Heart right ventricle (tissue), 16 donors: ENCODE results near the gene HS3ST1. TPM values are rescaled to one million over a fixed set of nuclear protein-coding genes. Genes with fewer than 3 reads are reported as not detected.

Source experiments
- ATAC-seq, 8 donors: fragments of 200-7000 bp; cut with Tn5 transposase; one replicate each; pipeline ENCODE4 v1.9.1; 2020; ENCODE audit warnings: mild to moderate bottlenecking in 8 of 8, moderate library complexity in 8 of 8, moderate number of reproducible peaks in 1 of 8
- DNase-seq, 2 donors: peaks; one replicate each; pipeline ENCODE4 v3.0.0-alpha.2; 2020
- H3K27ac ChIP-seq, 10 donors: fragments of 200-600 bp; sonication (generic) in 2 of 10; one replicate each; pipeline versions ENCODE4 v1.5.0 to v1.8.0; 2020 to 2022; ENCODE audit warnings: mild to moderate bottlenecking in 3 of 10
- H3K27me3 ChIP-seq, 7 donors: fragments of 200-600 bp; one replicate each; pipeline ENCODE4 v1.8.0; 2021 to 2022; ENCODE audit warnings: mild to moderate bottlenecking in 2 of 7
- H3K36me3 ChIP-seq, 9 donors: fragments of 200-600 bp; sonication (generic) in 1 of 9; one replicate each; pipeline versions ENCODE4 v1.5.0 to v1.8.0; 2020 to 2022; ENCODE audit warnings: mild to moderate bottlenecking in 2 of 9
- H3K4me1 ChIP-seq, 9 donors: fragments of 200-600 bp; sonication (generic) in 1 of 9; one replicate each; pipeline versions ENCODE4 v1.5.0 to v1.8.0; 2020 to 2022; ENCODE audit warnings: mild to moderate bottlenecking in 4 of 9
- H3K4me3 ChIP-seq, 10 donors: fragments of 200-600 bp; sonication (generic) in 2 of 10; one replicate each; pipeline versions ENCODE4 v1.5.0 to v1.8.0; 2020 to 2022; ENCODE audit warnings: mild to moderate bottlenecking in 7 of 10, moderate library complexity in 2 of 10
- H3K9me3 ChIP-seq, 11 donors: fragments of 200-600 bp in 10 of 11; sonication (generic) in 2 of 11; one replicate each; pipeline versions ENCODE4 v1.5.0 to v1.8.0; 2013 to 2022; ENCODE audit warnings: mild to moderate bottlenecking in 2 of 11, control low read depth in 1 of 11, moderate library complexity in 1 of 11
- CTCF ChIP-seq, 9 donors: fragments of 200-600 bp; sonication (generic) in 2 of 9; IDR thresholded peaks; one replicate each; pipeline versions ENCODE4 v1.5.0 to v1.8.0; 2021 to 2022; ENCODE audit warnings: antibody characterized with exemption in 9 of 9, mild to moderate bottlenecking in 5 of 9, moderate library complexity in 1 of 9
- WGBS, 2 donors: extraction: QIAGEN DNeasy Blood & Tissue Kit; methylation state at CpG; one replicate each; pipeline ENCODE4 v1.1.7; 2013; ENCODE audit warnings: inconsistent platforms in 1 of 2; 5-methylcytosine and 5-hydroxymethylcytosine counted together
- intact Hi-C, 10 donors: fragments of 100-400 bp; cut with DNase I; formaldehyde crosslinking; loops; one replicate each; pipeline versions ENCODE4 v1.11.1 to v1.14.2; 2022
- polyA plus RNA-seq, 2 donors: library from polyadenylated mRNA; stranded (reverse); fragments of 200-250 nt; gene quantifications; one replicate each; pipeline ENCODE4 v1.2.3, GENCODE V29; 2013
- total RNA-seq, 10 donors: library from RNA; stranded (reverse); fragmentation: NEBNext Ultra II Directional in 3 of 10; extraction: Animal tissue kit (Norgen Biotek cat#: 25700) in 3 of 10; gene quantifications; one replicate each; pipeline versions ENCODE4 v1.2.1 to v1.2.4, GENCODE V29; 2021 to 2023
- donor health status: Arrhythmogenic right ventricular cardiomyopathy.
- donor health status: ischemic (EF 13 %, LVEDD 7.1; RV severe dilation, severe dysfunction).
- donor health status: healthy with polysubstance abuse.
- donor health status: DM: no; HTN: yes; CAD: no.
- donor health status: DM: no; HTN: no; CAD: no.
- donor health status: ischemic (EF 25% LVEDD 6.9; RV normal size, moderate dysfunction).
- donor health status: ischemic (EF 25% LVEDD 5.7; RV mildly dilated, moderate dysfunction).
- donor health status: healthy.
- donor health status: DM: yes; HTN: yes; CAD: no.
- donor health status: Ischemic cardiomyopathy.
- donor health status: ischemic (EF 35%, LVEDD 5.7; RV mildly dilated, moderate dysfunction).
- donor health status: nonischemic (EF 11% LVEDD 7.7; RV severe dilation, severe dysfunction).
- donor health status: DM: yes; HTN: yes; CAD: no.
- donor health status: PGD.
- donor health status: ischemic (EF 29% LVEDD 5.4; RV normal size, mild dysfunction).
- donor health status: nonischemic (EF 23%, LVEDD 6.1; RV moderate dilation, normal function).

HS3ST1 gene
- total and polyA plus RNA-seq, 12 donors, result 0.27 to 2.1 (median 1.1) TPM

GRCh38 chr4:11421116-11421515 lies 7.6 kb downstream of the HS3ST1 start:
- peaks cover 0 to 5% (median 0%) of the 10 kb centered on the region in 7 donors for H3K27me3 ChIP-seq
- H3K9me3 ChIP-seq, result no peaks in the 10 kb centered on the region
- 85% methylated on average over 3 of the region's 3 CpGs for WGBS, 2 donors
- DNase-seq (no peak), ATAC-seq (no peak)
- no peak overlapping the region for H3K27ac ChIP-seq
- H3K4me1 ChIP-seq, result peaks cover 0 to 5% (median 0%) of the 10 kb centered on the region in 9 donors
- no peaks in the 10 kb centered on the region for H3K36me3 ChIP-seq
- intact Hi-C loops, result loop anchor here in 8 of 10 donors (10.0 kb wide), 6 partner anchors 204 to 856 kb away; no protein-coding TSS in a partner anchor
- no peak overlapping the region for H3K4me3 ChIP-seq
- no peak for TF ChIP-seq CTCF (IDR thresholded peaks at IDR 0.05)

GRCh38 chr4:11420327-11420726 lies 8.4 kb downstream of the HS3ST1 start:
- H3K4me3 ChIP-seq, result no peak overlapping the region
- intact Hi-C loops, result loop anchor here in 8 of 10 donors (10.0 kb wide), 6 partner anchors 204 to 856 kb away; no protein-coding TSS in a partner anchor
- no peaks in the 10 kb centered on the region for H3K36me3 ChIP-seq
- H3K4me1 ChIP-seq, result peaks cover 0 to 5% (median 0%) of the 10 kb centered on the region in 9 donors
- DNase-seq, result no peak
- WGBS, 2 donors, result 95 to 97% methylated on average over 8 of the region's 8 CpGs
- TF ChIP-seq CTCF (IDR thresholded peaks at IDR 0.05), result no peak
- H3K27me3 ChIP-seq, result peaks cover 0 to 5% (median 0%) of the 10 kb centered on the region in 7 donors
- H3K27ac ChIP-seq, result no peak overlapping the region
- no peaks in the 10 kb centered on the region for H3K9me3 ChIP-seq
- ATAC-seq, result no peak

GRCh38 chr4:11418610-11419009 lies 10.1 kb downstream of the HS3ST1 start:
- Histone ChIP-seq H3K36me3 (no peaks in the 10 kb centered on the region), H3K4me3 (no peak overlapping the region), H3K27me3 (peaks cover 0 to 5% (median 0%) of the 10 kb centered on the region in 7 donors), H3K27ac (no peak overlapping the region), H3K9me3 (no peaks in the 10 kb centered on the region), H3K4me1 (peaks cover 0 to 4% (median 0%) of the 10 kb centered on the region in 9 donors)
- peak in 8 of 9 donors; percentile 7 to 44 (median 26) for TF ChIP-seq CTCF (IDR thresholded peaks at IDR 0.05)
- ATAC-seq (peak in 4 of 8 donors; percentile 33 to 48 (median 38)), DNase-seq (no peak)
- intact Hi-C loops, result loop anchor here in 1 of 10 donors (5.0 kb wide), 1 partner anchor 304 kb away; no protein-coding TSS in a partner anchor

- DNase-seq (no peak), ATAC-seq (peak in 2 of 8 donors; percentile 28 to 31)
- Histone ChIP-seq H3K4me1 (peaks cover 0 to 3% (median 0%) of the 10 kb centered on the region in 9 donors), H3K4me3 (no peak overlapping the region), H3K9me3 (no peaks in the 10 kb centered on the region), H3K36me3 (no peaks in the 10 kb centered on the region), H3K27ac (no peak overlapping the region), H3K27me3 (peaks cover 0 to 5% (median 0%) of the 10 kb centered on the region in 7 donors)
- no peak for TF ChIP-seq CTCF (IDR thresholded peaks at IDR 0.05)
- WGBS, 2 donors, result 43 to 54% methylated on average over 3 of the region's 3 CpGs
- intact Hi-C loops, result loop anchor here in 1 of 10 donors (5.0 kb wide), 1 partner anchor 306 kb away; no protein-coding TSS in a partner anchor
Observed at GRCh38 chr4:11416767-11417113, 12.0 kb downstream of the HS3ST1 start.
